ENCODE measurements around the gene ADAMTS12.

DNA sequence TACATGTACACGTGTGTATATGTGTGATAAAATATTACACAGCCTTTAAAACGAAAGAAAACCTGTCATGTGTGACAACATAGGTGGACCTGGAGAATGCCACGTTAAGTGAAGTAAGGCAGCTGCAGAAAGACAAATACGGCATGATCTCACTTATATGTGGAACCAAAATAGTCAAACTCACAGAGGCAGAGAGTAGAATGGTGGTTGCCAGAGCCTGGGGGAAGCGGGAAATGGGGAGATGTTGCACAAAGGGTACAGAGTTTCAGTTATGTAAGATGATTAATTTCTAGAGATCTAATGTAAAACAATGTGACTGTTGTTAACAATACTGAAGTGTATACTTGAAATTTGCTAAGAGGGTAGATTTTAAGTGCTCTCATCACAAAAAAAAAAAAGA is 34.8 kb downstream of the ADAMTS12 start:
- TF ChIP-seq, protein P1, sequence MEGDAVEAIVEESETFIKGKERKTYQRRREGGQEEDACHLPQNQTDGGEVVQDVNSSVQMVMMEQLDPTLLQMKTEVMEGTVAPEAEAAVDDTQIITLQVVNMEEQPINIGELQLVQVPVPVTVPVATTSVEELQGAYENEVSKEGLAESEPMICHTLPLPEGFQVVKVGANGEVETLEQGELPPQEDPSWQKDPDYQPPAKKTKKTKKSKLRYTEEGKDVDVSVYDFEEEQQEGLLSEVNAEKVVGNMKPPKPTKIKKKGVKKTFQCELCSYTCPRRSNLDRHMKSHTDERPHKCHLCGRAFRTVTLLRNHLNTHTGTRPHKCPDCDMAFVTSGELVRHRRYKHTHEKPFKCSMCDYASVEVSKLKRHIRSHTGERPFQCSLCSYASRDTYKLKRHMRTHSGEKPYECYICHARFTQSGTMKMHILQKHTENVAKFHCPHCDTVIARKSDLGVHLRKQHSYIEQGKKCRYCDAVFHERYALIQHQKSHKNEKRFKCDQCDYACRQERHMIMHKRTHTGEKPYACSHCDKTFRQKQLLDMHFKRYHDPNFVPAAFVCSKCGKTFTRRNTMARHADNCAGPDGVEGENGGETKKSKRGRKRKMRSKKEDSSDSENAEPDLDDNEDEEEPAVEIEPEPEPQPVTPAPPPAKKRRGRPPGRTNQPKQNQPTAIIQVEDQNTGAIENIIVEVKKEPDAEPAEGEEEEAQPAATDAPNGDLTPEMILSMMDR (conservative IDR thresholded peaks at IDR 0.05 in 1 of 2, IDR thresholded peaks at IDR 0.05 in 1 of 2; ENCODE audit: low read depth in 1 of 2, low read length in 2 of 2): no peak
- no peak for TF ChIP-seq EZH2 (IDR thresholded peaks at IDR 0.05; ENCODE audit: low read length, missing control alignments)
